Endometrial microvascular endothelial cells (primary cell): ENCODE data around the gene SF3B5. TPM values are rescaled to one million over a fixed set of nuclear protein-coding genes. Genes with fewer than 3 reads are reported as not detected.
"Not testable (repeated sequence)": the region's sequence is repeated elsewhere in the genome, so short reads cannot be mapped to it uniquely, and the experiment has no call there.

Source experiments
- in situ Hi-C: cut with HindIII; loops from 2 replicates; pipeline ENCODE4 v1.10.0; 2017; ENCODE audit warnings: low sequenced_read_pairs, low pct_unique_long_range_greater_than_20kb; ENCODE audit errors: inconsistent ontology term
- total RNA-seq: library from RNA; depleted of rRNA; stranded (reverse); fragments of >200 nt; gene quantifications from one replicate; pipeline ENCODE4 v1.2.3, GENCODE V29; 2015; ENCODE audit errors: inconsistent ontology term

The SF3B5 gene
- total RNA-seq, 1 donor from 2014 or later: 313 TPM

GRCh38 chr6:144113366-144113765 lies 18.0 kb upstream of the SF3B5 start:
- in situ Hi-C loops: no loop called here

DNA sequence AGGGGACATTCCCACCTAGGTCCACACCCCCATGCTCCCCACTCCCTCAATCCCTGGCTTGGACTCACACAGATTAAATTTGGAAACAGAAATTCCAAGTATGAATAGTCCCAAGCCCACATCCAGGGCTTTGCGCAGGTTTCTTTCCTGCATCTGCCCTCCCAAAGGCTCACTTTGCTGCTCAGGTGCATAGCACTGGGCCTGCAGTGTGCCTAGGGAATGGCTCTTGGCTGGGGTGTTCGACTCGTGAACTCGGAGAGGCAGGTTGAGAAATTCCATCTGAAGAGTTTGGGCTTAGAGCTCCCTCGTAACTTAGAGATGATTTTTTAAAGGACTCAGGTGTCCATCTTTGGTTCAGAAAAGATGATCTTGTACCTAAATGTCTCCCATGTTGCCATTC lies 14.8 kb upstream of the SF3B5 start:
- in situ Hi-C loops: no loop called here

DNA sequence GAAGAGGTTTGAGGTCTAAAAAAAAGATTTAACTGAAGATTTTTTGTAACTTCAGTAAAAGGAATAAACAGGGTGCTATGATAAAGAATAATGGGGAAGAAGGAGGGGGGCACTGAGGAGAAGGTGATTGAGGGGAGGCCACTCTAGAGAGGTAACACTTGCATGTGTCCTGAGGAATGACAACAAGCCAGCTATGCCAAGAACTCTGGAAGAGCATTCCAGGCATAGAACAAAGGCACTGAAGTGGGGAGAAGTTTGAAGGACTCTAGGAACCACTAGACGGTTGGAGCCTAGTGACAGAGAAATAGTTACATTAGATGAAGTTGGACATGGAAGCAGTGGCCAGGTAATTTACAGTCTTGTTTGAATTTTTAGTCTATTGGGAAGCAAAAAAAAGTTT lies 10.8 kb upstream of the SF3B5 start:
- in situ Hi-C loops: no loop called here

GRCh38 chr6:144104898-144105487 lies 9.6 kb upstream of the SF3B5 start:
- in situ Hi-C loops: no loop called here

DNA sequence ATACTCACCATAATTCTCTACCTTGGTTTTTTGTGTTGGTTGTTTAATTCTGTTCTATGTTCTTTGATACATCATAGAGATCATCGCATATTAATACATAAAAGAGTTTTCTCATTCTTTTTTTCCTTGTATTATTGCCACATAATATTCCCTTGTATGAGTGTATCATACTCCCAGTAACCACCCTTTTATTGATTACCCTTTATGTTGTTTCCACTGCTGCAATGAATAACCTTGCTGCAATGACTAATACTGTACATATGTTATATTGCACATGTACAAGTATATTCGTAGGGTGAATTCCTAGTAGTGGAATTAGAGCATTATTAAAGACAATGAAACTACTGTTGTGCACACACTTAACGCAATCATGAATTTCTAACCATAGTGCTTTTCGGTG lies 9.1 kb upstream of the SF3B5 start:
- in situ Hi-C loops: no loop called here

DNA sequence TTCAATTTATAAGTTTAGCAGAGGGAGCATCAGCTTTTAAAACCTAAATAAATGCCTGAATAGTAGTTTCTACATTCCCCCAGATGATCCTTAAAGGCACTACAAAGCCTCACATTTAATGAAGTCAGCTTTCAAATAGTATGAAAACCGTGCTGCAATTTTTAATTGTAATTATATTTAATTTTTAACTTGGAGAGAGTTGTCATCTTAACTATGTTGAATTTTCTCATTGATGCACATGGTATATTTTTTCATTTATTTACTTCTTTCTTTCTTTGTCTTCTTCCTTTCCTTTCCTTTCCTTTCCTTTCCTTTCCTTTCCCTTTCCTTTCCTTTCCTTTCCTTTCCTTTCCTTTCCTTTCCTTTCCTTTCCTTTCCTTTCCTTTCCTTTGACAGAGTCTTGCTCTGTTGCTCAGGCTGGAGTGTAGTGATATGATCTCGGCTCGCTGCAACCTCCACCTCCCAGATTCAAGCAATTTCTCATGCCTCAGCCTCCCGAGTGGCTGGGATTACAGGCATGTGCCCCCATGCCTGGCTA lies 7.7 kb upstream of the SF3B5 start:
- in situ Hi-C loops: no loop called here

GRCh38 chr6:144098993-144099392 lies 3.6 kb upstream of the SF3B5 start:
- in situ Hi-C loops: no loop called here

GRCh38 chr6:144094731-144095133 lies 641 bp downstream of the SF3B5 start:
- in situ Hi-C loops: no loop called here

DNA sequence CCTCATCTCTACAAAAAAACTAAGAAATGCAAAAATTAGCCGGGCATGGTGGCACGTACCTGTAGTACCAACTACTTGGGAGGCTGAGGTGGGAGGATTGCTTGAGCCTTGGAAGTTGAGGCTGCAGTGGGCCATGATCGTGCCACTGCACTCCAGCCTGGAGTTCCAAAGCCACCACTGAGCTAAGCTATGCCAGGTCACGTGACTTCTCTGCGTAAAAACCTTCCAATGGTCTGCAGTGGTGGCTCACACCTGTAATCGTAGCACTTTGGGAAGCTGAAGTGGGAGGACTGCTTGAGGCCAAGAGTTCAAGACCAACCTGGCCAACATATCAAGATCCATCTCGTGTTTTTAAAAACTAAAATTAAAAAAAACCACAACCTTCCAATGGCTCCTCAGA lies 1.7 kb downstream of the SF3B5 start:
- in situ Hi-C loops: no loop called here

DNA sequence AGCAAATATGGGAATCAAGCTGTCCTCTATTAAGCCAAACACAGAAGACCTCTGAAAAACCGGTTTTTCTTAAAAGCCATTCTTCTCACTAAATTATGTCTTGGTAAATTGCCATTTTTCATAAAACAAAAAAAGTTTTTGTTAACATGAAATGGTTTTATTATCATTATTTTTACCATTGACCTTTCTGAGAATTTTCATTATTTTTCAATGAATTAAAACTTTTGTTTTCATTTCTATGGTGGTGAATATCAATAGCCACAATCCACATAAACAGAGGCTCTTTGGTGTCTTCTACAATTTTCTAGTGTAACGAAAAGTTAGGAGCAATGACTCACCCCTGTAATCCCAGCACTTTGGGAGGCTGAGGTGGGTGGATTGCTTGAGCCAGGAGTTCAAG lies 2.1 kb downstream of the SF3B5 start:
- in situ Hi-C loops: no loop called here

DNA sequence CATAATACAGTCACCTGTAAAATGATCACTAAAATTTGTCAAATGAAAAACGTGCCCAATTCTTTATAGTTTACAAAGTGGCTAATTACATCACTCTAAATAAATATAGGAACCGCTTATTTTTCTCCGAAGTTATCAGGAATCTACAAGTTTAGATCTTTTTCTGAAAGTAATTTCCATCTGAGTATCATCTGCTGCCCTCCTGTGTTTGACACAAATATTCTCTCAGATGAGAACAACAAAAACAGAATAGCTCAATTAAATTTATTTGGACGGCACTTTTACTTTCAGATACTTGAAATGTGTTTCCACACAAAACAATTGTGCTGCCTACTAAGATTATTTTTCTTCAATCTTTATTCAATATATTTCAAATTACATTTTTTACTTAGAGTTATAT lies 5.0 kb downstream of the SF3B5 start:
- in situ Hi-C loops: no loop called here

DNA sequence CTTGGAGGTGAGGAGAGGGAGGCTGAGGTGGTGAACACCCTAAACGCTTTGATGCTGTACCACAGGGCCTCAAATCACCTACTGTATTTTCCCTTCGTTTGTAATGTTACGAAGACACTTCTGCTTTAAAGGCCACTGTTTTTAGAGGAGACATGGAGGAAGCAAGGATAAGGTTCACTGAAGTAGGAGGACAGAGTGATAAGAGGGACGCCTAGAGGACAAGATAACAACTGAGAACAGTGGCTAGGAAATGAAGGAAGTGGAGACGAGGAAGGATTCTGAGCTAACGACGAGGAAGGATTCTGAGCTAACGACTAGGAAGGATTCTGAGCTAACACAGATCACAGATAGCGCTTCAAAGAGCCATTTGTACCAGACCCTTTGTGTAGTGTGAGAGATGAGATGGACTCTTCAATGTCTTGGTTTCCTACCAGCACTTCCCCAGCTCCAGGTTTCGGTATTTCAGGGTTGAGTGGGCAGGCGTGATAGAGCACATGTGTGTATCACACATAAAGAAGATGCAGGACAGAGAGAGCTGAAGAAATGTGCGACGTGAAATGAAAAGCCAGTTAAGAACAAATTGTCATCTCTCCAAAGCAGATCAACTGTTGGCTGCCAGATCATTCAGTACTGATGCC lies 7.5 kb downstream of the SF3B5 start:
- in situ Hi-C loops: no loop called here

- in situ Hi-C loops: no loop called here
Observed at GRCh38 chr6:144086959-144087358, 8.4 kb downstream of the SF3B5 start.

DNA sequence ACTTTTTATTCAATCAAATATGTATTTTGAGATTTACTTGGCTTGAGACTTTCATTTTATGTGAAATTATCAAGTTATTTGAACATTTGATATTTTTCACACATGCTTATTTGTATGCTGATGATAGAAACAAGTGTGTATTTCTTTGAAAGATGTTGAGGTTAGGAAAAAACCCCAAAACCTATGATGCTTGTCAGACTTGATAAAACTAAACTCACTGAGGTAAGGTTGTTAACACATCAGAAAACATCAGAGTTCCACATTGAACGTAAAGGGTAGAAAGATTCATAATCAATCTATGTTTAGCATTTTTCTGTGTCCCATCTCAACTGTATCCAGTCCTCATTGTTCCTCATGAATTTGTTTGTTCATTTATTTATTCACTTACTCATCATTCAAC lies 12.2 kb downstream of the SF3B5 start:
- in situ Hi-C loops: no loop called here

DNA sequence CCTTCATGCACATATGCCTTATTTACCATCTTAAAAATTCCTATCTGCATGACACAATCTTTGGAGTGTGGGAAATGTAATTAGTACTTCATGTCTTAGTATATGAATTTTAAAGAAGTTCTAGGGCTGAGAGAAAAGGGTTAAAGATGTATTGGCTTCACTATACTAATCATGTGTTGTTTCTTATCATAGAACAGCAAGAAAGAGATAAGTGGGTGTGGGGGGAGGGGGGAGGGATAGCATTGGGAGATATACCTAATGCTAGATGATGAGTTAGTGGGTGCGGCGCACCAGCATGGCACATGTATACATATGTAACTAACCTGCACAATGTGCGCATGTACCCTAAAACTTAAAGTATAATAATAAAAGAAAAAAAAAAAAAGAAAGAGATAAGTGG lies 13.0 kb downstream of the SF3B5 start:
- in situ Hi-C loops: not testable (repeated sequence)

DNA sequence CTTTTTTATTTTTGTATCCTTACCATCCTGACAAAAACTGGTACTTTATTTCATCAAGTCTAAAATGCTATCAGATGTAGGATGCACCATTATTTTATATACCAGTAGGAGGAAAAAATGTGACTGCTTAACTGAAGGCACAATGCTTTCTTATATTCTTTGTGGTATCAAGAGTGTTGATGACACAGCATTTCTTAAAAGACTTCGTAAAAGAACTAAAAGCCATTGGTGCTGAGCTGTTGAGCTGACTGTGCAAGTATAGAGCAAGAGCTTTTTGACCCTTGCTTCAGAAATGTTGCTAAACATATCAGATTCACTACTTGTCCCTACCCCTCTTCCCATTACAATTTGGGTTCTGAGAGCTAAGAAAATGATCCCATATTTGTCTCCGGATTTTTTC lies 17.5 kb downstream of the SF3B5 start:
- in situ Hi-C loops: no loop called here

- in situ Hi-C loops: no loop called here
Observed at GRCh38 chr6:144075875-144076274, 19.5 kb downstream of the SF3B5 start.

- in situ Hi-C loops: no loop called here
Observed at GRCh38 chr6:144075187-144075586, 20.2 kb downstream of the SF3B5 start.

DNA sequence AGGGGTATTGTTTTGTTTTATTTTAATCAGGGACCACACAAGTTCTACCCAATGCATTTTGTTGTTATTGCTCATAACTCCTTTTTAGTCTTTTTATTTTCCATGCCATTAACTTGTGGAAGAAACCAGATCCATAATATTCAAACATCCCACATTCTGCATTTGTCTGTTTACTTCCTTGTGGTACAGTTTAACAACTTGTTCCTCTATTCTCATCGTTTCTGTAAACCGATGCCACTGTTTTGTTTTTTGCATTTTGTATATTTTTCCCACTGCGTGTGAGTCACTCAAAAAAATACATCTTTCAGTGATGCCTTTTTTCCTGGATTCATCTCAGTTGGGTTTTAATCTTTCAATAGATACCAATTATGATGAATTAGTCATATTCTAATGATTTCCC lies 22.3 kb downstream of the SF3B5 start:
- in situ Hi-C loops: no loop called here

GRCh38 chr6:144069506-144069905 lies 25.9 kb downstream of the SF3B5 start:
- in situ Hi-C loops: no loop called here

- in situ Hi-C loops: no loop called here
Observed at GRCh38 chr6:144068794-144069193, 26.6 kb downstream of the SF3B5 start.
